ENCODE data around the gene ALDH3B1. TPM values are rescaled to one million over a fixed set of nuclear protein-coding genes. Genes with fewer than 3 reads are reported as not detected.

Gene ALDH3B1
- total RNA-seq, 1 experiment from 2014 or later, result 18.3 TPM

- intact Hi-C loops (cut with micrococcal nuclease; ENCODE audit: unreplicated experiment), result no loop called here
- BruUV-seq (replicated peaks), result no TSS peak
- CTCF ChIA-PET, result interaction anchor here (0.6 kb wide), 1 partner anchor 22 kb away, joined by 3 read pairs; no protein-coding TSS in a partner anchor
- H3K27me3 ChIP-seq (ENCODE audit: control insufficient read depth, insufficient read depth, low read length), result no peaks in the 10 kb centered on the region
- no peak overlapping the region for H3K4me3 ChIP-seq (ENCODE audit: low read depth in 2 of 2, low read length in 2 of 2)
- peaks cover 2% of the 10 kb centered on the region; the same call in 1 of the 2 replicates for H3K36me3 ChIP-seq (ENCODE audit: control insufficient read depth, insufficient read depth, low read length)
- H3K9me3 ChIP-seq (ENCODE audit: control insufficient read depth, insufficient read depth, low read depth, low read length), result no peaks in the 10 kb centered on the region
- DNase-seq (ENCODE audit: low read depth, low spot score) (no peak), ATAC-seq (no peak)
- no peak for TF ChIP-seq SIN3A (IDR thresholded peaks at IDR 0.05; ENCODE audit: borderline replicate concordance, insufficient read depth, low read depth, low read length)
- no peak for TF ChIP-seq POLR2AphosphoS5 (IDR thresholded peaks at IDR 0.05; ENCODE audit: low read depth, low read length)
- TF ChIP-seq CTCF (IDR thresholded peaks at IDR 0.05), result no peak
- no peak for TF ChIP-seq TCF7L2 (IDR thresholded peaks at IDR 0.05; ENCODE audit: low read depth, low read length)
- TF ChIP-seq REST (IDR thresholded peaks at IDR 0.05; ENCODE audit: insufficient read depth in 1 of 2, low read depth in 2 of 2, low read length in 1 of 2), result no peak
- in situ Hi-C loops (cut with HindIII; ENCODE audit: low pct_unique_long_range_greater_than_20kb, low sequenced_read_pairs), result no loop called here
- POLR2A ChIA-PET, result no interaction called here
- peaks cover 28% of the 10 kb centered on the region for H3K4me1 ChIP-seq (ENCODE audit: control insufficient read depth, insufficient read depth, low read length)
- H3K27ac ChIP-seq (ENCODE audit: low read length), result no peak overlapping the region
Observed at GRCh38 chr11:68043029-68043348, 32.9 kb downstream of the ALDH3B1 start.

GRCh38 chr11:68043349-68044144 lies 33.4 kb downstream of the ALDH3B1 start:
- BruUV-seq (replicated peaks), result no TSS peak
- H3K9me3 ChIP-seq (ENCODE audit: control insufficient read depth, insufficient read depth, low read depth, low read length), result no peaks in the 10 kb centered on the region
- ATAC-seq (no peak), DNase-seq (ENCODE audit: low read depth, low spot score) (no peak)
- intact Hi-C loops (cut with micrococcal nuclease; ENCODE audit: unreplicated experiment) (no loop called here), in situ Hi-C loops (cut with HindIII; ENCODE audit: low pct_unique_long_range_greater_than_20kb, low sequenced_read_pairs) (no loop called here)
- H3K4me1 ChIP-seq (ENCODE audit: control insufficient read depth, insufficient read depth, low read length), result peaks cover 23% of the 10 kb centered on the region
- CTCF ChIA-PET, result interaction anchor here (0.7 kb wide), 1 partner anchor 272 kb away, joined by 3 read pairs; no protein-coding TSS in a partner anchor
- no peaks in the 10 kb centered on the region for H3K27me3 ChIP-seq (ENCODE audit: control insufficient read depth, insufficient read depth, low read length)
- TF ChIP-seq POLR2AphosphoS5 (IDR thresholded peaks at IDR 0.05; ENCODE audit: low read depth, low read length) (no peak), TCF7L2 (IDR thresholded peaks at IDR 0.05; ENCODE audit: low read depth, low read length) (no peak), CTCF (IDR thresholded peaks at IDR 0.05) (no peak), REST (IDR thresholded peaks at IDR 0.05; ENCODE audit: insufficient read depth in 1 of 2, low read depth in 2 of 2, low read length in 1 of 2) (no peak), SIN3A (IDR thresholded peaks at IDR 0.05; ENCODE audit: borderline replicate concordance, insufficient read depth, low read depth, low read length) (no peak)
- POLR2A ChIA-PET, result interaction anchor here (0.5 kb wide), 1 partner anchor 67 kb away, joined by 3 read pairs; no protein-coding TSS in a partner anchor
- peaks cover 2% of the 10 kb centered on the region; the same call in 1 of the 2 replicates for H3K36me3 ChIP-seq (ENCODE audit: control insufficient read depth, insufficient read depth, low read length)
- H3K27ac ChIP-seq (ENCODE audit: low read length), result no peak overlapping the region
- H3K4me3 ChIP-seq (ENCODE audit: low read depth in 2 of 2, low read length in 2 of 2), result no peak overlapping the region

Measured in Panc1 (cell line).